IPS-15b (cell line): ENCODE results near the gene NUDT4B.
"Not testable (repeated sequence)": the region's sequence is repeated elsewhere in the genome, so short reads cannot be mapped to it uniquely, and the experiment has no call there.

ENCODE experiments used
- H3K27me3 ChIP-seq: one replicate; pipeline ENCODE4 v1.6.1; 2013; ENCODE audit warnings: low read length; ENCODE audit not compliant: control insufficient read depth, insufficient read depth
- H3K36me3 ChIP-seq: one replicate; pipeline ENCODE4 v1.6.1; 2013; ENCODE audit warnings: low read length; ENCODE audit not compliant: control insufficient read depth, insufficient read depth
- H3K4me1 ChIP-seq: one replicate; pipeline ENCODE4 v1.6.1; 2013; ENCODE audit warnings: mild to moderate bottlenecking, low read length; ENCODE audit not compliant: control insufficient read depth, insufficient read depth
- H3K4me3 ChIP-seq: one replicate; pipeline ENCODE4 v1.5.1; 2013; ENCODE audit warnings: low read depth, low read length
- H3K9ac ChIP-seq: one replicate; pipeline ENCODE4 v1.6.1; 2013; ENCODE audit warnings: low read depth, mild to moderate bottlenecking, low read length
- H3K9me3 ChIP-seq: one replicate; pipeline ENCODE4 v1.6.1; 2013; ENCODE audit warnings: mild to moderate bottlenecking, low read length; ENCODE audit not compliant: control insufficient read depth, insufficient read depth

Gene NUDT4B

GRCh38 chr1:148722758-148723157 is 25.8 kb upstream of the NUDT4B start:
- not testable (repeated sequence) for H3K4me3 ChIP-seq, H3K9ac ChIP-seq, H3K9me3 ChIP-seq

DNA sequence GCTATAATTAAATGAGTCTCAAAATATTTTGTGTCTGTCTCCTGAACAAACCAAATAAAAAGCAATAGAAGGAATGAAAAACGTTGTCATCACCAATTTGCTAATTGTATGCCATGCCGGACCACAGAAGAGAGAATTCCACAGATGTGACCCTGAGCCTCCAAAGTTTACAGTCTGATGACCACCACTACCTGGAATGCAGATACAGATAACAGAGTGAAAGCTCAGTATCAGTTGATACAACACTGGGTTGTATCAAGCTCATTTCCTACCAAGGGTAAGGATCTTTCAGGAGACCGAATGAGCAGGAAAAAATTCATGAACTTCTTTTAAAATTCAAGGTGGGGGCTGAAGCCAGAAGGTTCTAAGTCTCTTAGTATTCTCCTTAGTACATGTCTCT is 25.1 kb upstream of the NUDT4B start:
- H3K4me3 ChIP-seq, H3K27me3 ChIP-seq, H3K9ac ChIP-seq, H3K9me3 ChIP-seq, H3K4me1 ChIP-seq, H3K36me3 ChIP-seq: not testable (repeated sequence)

More at GRCh38 chr1:148722758-148723157, 25.8 kb upstream of the NUDT4B start:
- not testable (repeated sequence) for H3K27me3 ChIP-seq, H3K4me1 ChIP-seq, H3K36me3 ChIP-seq

GRCh38 chr1:148724872-148725271 is 23.7 kb upstream of the NUDT4B start:
- not testable (repeated sequence) for H3K4me1 ChIP-seq, H3K4me3 ChIP-seq, H3K27me3 ChIP-seq, H3K9me3 ChIP-seq, H3K36me3 ChIP-seq, H3K9ac ChIP-seq

- not testable (repeated sequence) for H3K27me3 ChIP-seq, H3K36me3 ChIP-seq, H3K9me3 ChIP-seq, H3K4me1 ChIP-seq, H3K9ac ChIP-seq, H3K4me3 ChIP-seq
These were observed 20.7 kb upstream of the NUDT4B start for GRCh38 chr1:148727862-148728261.

DNA sequence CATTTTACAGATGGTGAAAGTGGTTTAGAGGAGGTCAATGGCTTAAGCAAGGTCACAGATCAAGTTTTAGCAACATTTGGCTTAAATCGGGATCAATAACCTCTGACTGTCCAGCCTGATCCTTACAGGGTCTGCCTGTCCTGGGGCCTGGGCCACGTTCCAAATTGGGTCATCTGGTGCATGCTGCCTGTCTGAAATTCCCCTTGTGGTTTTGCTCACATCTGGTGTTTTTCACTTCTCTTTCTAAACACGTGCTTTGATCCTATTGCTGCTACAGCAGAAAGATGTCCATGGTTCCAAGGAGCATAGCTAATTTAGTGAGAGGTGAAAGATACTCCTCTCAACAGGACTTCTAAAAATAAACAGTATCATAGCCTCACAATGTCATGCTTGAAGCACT is 19.4 kb upstream of the NUDT4B start:
- not testable (repeated sequence) for H3K36me3 ChIP-seq, H3K9me3 ChIP-seq, H3K4me3 ChIP-seq, H3K9ac ChIP-seq, H3K27me3 ChIP-seq, H3K4me1 ChIP-seq

DNA sequence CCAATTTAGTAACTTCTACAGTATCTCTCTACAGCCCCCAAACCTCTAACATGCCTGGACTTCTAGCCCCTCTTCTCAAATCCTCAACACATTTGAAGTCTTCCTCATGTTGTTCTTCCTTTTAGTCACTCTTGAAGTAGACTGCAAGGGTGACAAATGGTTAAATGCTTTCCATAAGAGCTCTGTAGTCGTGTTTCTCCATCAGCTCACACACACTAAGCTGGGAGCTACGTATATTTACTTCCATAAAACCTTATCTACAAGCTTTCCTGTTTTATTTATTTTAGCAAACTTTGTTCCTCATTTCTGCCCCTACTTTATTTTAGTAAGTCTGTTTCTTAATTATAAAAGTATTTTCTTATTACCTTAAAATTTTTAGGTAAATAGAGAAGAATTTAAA is 19.0 kb upstream of the NUDT4B start:
- not testable (repeated sequence) for H3K4me3 ChIP-seq, H3K36me3 ChIP-seq

DNA sequence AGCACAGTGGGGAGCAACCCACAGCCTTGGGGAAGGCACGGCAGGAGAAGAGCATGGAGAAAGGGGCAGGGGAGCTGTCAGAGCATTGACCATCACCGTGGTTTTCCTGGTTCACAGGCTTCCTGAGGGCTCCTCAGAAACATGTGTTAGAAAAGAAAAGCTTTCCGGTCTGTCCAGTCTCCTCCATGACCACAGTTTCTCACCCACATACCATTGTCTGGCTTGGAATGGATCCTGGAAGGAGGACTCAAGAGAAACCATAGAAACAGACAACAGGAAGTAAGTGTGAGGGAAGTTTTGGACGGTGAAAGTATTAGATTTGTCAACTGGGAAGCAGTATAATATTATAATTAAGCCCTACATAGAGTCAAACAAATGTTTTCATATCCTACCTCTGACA is 16.3 kb upstream of the NUDT4B start:
- H3K4me3 ChIP-seq, H3K27me3 ChIP-seq, H3K9ac ChIP-seq, H3K9me3 ChIP-seq, H3K4me1 ChIP-seq, H3K36me3 ChIP-seq: not testable (repeated sequence)

More for the DNA sequence above, 19.0 kb upstream of the NUDT4B start:
- not testable (repeated sequence) for H3K9ac ChIP-seq, H3K27me3 ChIP-seq, H3K4me1 ChIP-seq, H3K9me3 ChIP-seq

- not testable (repeated sequence) for H3K9me3 ChIP-seq, H3K9ac ChIP-seq, H3K4me3 ChIP-seq, H3K4me1 ChIP-seq, H3K36me3 ChIP-seq, H3K27me3 ChIP-seq
These were observed 14.8 kb upstream of the NUDT4B start for GRCh38 chr1:148733585-148734310.

GRCh38 chr1:148734311-148734662 is 14.3 kb upstream of the NUDT4B start:
- H3K4me3 ChIP-seq, H3K4me1 ChIP-seq, H3K36me3 ChIP-seq, H3K9ac ChIP-seq, H3K27me3 ChIP-seq, H3K9me3 ChIP-seq: not testable (repeated sequence)

GRCh38 chr1:148735538-148735937 is 13.0 kb upstream of the NUDT4B start:
- H3K4me3 ChIP-seq, H3K36me3 ChIP-seq, H3K9me3 ChIP-seq, H3K27me3 ChIP-seq, H3K9ac ChIP-seq, H3K4me1 ChIP-seq: not testable (repeated sequence)

DNA sequence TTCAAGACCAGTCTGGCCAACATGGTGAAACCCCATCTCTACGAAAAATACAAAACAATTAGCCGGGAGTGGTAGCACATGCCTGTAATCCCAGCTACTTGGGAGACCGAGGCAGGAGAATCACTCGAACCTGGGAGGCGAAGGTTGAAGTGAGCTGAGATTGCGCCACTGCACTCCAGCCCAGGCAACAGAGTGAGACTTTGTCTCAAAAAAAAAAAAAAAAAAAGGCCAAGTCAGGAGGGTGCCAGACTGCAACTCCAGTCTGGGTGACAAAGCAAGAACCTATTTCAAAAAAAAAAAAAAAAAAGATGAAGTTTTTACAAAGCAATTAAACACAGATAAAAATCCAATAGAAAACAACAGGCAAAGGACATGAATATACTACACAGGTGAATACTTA is 9.9 kb upstream of the NUDT4B start:
- H3K9me3 ChIP-seq, H3K4me3 ChIP-seq, H3K36me3 ChIP-seq, H3K27me3 ChIP-seq, H3K4me1 ChIP-seq, H3K9ac ChIP-seq: not testable (repeated sequence)

DNA sequence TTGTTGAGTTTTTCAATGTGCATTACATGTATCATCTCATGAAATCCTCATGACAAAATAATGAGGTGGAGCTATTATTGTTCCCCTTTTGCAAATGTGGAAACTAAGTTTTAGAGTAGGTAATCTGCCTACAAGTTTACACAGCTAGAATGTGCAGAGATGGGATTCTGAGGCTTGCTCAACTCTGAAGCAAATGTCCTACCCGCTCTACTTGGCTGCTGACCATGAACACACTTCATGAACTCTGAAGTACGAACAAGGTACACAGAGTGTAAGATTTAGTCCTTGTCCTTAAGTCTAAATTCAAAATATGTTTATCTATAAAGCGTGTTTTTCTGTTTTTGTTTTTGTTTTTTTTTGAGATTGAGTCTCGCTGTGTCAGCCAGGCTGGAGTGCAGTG is 5.4 kb upstream of the NUDT4B start:
- H3K9ac ChIP-seq, H3K9me3 ChIP-seq, H3K27me3 ChIP-seq, H3K4me1 ChIP-seq, H3K4me3 ChIP-seq, H3K36me3 ChIP-seq: not testable (repeated sequence)
